SKM-1 (cell line): ENCODE data around the gene DCTN2.

ENCODE experiments used
- DNase-seq: peaks from one replicate; lab custom pipeline; 2025; ENCODE audit not compliant: unreplicated experiment; lab: John Stamatoyannopoulos, UW

DCTN2 gene

DNA sequence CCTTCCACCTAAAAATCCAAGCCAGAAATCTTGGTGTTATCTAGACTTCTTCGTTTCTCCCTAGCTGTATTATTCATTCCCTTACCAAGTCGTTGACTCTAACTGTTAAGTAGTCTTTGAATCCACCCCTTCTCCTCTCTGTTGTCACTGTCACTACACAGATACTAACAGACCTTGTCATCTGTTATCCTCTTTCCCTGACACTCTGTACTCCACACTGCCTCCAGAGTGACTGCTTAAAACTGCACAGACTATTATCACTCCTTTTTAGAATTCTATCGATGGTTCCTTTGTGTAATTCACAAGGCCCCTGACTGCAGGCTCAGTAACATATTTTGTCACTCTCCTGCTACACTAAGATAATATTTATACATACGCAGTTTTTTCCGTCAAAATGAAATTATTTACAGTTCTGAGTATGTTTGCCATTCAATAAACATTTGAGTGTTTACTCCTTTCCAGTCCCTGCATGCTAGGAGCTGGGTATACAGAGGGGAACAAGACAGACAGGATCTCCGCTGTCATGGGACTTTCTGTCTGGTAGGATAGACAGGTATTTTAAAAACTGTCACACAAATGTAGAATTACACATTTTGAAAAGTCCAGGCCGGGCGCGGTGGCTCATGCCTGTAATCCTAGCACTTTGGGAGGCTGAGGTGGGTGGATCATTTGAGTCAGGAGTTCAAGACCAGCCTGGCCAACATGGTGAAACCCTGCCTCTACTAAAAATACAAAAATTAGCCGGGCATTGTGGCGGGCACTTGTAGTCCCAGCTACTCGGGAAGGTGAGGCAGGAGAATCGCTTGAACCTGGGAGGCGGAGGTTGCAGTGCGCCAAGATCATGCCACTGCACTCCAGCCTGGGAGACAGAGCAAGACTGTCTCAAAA, 55.4 kb downstream of the DCTN2 start:
- no peak for DNase-seq

DNA sequence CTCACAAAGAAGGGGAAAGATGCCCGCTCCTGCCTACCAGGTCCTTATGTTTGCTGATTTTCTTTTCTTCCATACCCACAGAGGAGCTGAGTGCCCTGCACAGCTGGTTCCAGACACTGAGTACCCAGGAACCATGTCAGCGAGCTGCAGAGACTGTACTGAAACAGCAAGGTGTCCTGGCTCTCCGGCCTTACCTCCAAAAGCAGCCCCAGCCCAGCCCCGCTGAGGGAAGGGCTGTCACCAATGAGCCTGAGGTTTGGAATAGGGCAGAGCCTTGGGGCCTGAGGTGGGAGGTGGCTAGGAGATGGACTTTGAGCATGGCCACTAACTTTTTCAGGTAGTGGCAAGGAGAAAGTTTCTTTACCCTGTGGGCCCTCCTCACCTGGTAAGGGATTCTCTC, 56.9 kb downstream of the DCTN2 start:
- DNase-seq = no peak

GRCh38 chr12:57489157-57489641, 57.8 kb downstream of the DCTN2 start:
- no peak for DNase-seq

- no peak for DNase-seq
Measured at GRCh38 chr12:57488402-57489156, 58.4 kb downstream of the DCTN2 start.

DNA sequence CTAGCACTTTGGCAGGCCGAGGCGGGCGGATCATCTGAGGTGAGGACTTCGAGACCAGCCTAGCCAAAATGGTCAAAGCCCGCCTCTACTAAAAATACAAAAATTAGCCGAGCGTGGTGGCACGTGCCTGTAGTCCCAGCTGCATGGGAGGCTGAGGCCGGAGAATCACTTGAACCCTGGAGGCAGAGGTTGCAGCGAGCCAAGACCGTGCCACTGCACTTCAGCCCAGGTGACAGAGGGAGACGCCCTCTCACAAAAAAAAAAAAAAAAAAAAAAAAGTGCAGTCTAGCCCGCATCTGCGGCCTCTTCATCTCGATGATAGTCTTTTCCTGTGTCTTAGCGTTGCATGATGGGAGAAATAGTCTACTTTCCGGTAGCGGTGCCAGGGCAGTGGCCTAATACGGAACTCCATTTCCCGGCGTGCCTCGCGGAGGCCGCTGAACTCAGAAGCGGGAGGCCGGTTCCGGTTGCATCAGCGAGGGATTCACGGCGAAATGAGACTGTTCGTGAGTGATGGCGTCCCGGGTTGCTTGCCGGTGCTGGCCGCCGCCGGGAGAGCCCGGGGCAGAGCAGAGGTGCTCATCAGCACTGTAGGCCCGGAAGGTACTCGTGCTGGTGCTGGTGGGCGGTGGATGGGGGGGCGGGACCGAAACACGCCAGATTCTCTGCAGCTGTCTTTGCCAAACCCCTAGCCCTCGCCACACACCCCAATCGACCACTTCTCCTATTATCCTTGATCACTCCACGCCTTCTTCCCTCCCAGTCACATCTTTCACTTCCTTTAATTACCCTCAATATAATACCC, 59.2 kb downstream of the DCTN2 start, which contains the start of gene MARS1:
Gene MARS1, plus strand, starts transcription at position 472 of the 805 bp plus-strand sequence. Its CDS starts 23 bp downstream, at position 495.
- DNase-seq = peak; percentile 77

- DNase-seq = no peak
Measured at GRCh38 chr12:57487055-57487596, 59.9 kb downstream of the DCTN2 start.

DNA sequence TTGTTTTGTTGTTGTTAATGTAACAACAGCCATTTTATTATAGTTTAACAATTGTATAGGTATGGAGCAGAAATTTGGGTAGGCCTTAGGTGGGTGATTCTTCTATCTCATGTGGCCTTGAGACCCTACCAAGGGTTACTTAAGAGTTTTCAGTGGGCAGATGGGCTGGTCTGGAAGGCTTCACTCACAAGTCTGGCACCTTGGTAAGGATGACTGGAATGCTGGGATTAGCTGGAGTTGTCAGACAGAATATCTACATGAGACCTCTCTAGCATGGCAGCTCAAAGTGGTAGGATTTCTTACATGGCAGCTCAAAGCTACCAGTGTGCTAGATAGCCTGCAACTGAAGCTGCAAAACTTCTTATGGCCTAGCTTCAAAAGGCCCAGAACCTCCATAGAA, 61.3 kb downstream of the DCTN2 start:
- DNase-seq = no peak

DNA sequence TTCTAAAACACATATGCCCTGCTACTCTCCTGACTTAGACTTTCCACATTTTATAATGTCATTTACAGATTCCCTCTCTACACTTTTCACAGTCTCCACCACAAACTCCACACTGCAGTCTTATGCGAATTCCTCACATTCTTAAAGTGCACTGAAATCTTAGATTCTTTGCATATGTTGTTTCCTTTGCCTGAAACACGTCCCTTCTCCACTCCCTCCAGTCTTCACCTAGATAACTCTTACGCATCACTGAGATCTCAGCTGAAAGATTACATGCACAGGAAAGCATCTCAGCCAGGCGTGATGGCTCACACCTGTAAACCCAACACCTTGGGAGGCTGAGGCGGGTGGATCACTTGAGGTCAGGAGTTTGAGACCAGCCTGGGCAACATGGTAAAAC, 63.5 kb downstream of the DCTN2 start:
- DNase-seq = no peak

DNA sequence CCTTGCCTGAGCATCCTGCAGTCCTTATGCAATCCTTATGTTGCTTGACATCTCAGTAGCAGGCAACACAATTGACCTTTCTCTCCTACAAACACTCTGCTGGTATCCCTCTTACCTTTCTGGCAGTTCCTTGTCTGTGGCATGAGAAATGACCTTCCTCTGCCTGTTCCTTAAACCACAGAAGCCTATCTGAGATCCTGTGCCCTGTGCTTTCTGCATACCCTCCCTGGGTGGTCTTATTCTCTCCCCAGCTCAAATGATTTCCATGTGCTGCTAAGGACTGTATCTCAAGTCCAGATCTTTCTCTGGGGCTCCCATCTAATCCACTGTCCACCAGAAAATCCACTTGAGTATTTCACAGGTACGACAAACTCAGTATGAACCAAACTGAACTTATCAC, 65.3 kb downstream of the DCTN2 start:
- DNase-seq = no peak
